Central memory CD8-positive, alpha-beta T cell (primary cell): Measurements from ENCODE around the gene RSPH9.
"Not testable (repeated sequence)": the region's sequence is repeated elsewhere in the genome, so short reads cannot be mapped to it uniquely, and the experiment has no call there.

Source experiments
- ATAC-seq: fragments of 150-1000 bp; cut with Tn5 transposase; replicated peaks from 2 replicates; pipeline ENCODE4 v1.10.0; 2022; ENCODE audit warnings: mild to moderate bottlenecking, moderate FRiP score, moderate number of reproducible peaks; ENCODE audit not compliant: poor library complexity, severe bottlenecking; ENCODE audit errors: extremely low read depth
- DNase-seq, 2 donors: peaks; one replicate each; pipeline ENCODE4 v3.0.0; 2021; ENCODE audit warnings: low spot score in 2 of 2
- H3K27ac Mint-ChIP-seq: one replicate; pipeline ENCODE4 v1.8.0; 2022; ENCODE audit warnings: low read depth, mild to moderate bottlenecking, moderate library complexity, mixed read lengths
- H3K27me3 Mint-ChIP-seq: one replicate; pipeline ENCODE4 v1.8.0; 2022; ENCODE audit warnings: mixed read lengths
- H3K36me3 Mint-ChIP-seq: one replicate; pipeline ENCODE4 v1.8.0; 2022; ENCODE audit warnings: mild to moderate bottlenecking, moderate library complexity, mixed read lengths; ENCODE audit not compliant: insufficient read depth
- H3K4me1 Mint-ChIP-seq: one replicate; pipeline ENCODE4 v1.8.0; 2022; ENCODE audit warnings: mixed read lengths
- H3K4me3 Mint-ChIP-seq: one replicate; pipeline ENCODE4 v1.8.0; 2022; ENCODE audit warnings: mild to moderate bottlenecking, moderate library complexity, mixed read lengths
- H3K9me3 Mint-ChIP-seq: one replicate; pipeline ENCODE4 v1.8.0; 2022; ENCODE audit warnings: mixed read lengths

Gene RSPH9

GRCh38 chr6:43689421-43689820 lies 44.6 kb downstream of the RSPH9 start:
- DNase-seq: no peak
- no peak for ATAC-seq
- no peak overlapping the region for H3K4me3 Mint-ChIP-seq
- H3K27me3 Mint-ChIP-seq: peaks cover 3% of the 10 kb centered on the region
- H3K27ac Mint-ChIP-seq: no peak overlapping the region
- H3K9me3 Mint-ChIP-seq: no peaks in the 10 kb centered on the region
- H3K4me1 Mint-ChIP-seq: peaks cover 25% of the 10 kb centered on the region
- H3K36me3 Mint-ChIP-seq: peaks cover 3% of the 10 kb centered on the region

- Mint-ChIP-seq H3K4me1 (no peaks in the 10 kb centered on the region), H3K9me3 (no peaks in the 10 kb centered on the region), H3K27ac (no peak overlapping the region), H3K4me3 (no peak overlapping the region), H3K27me3 (peaks cover 44% of the 10 kb centered on the region), H3K36me3 (no peaks in the 10 kb centered on the region)
- no peak for DNase-seq
- ATAC-seq: no peak
Measured at GRCh38 chr6:43695215-43695966, 50.6 kb downstream of the RSPH9 start.

GRCh38 chr6:43695967-43696291 lies 51.1 kb downstream of the RSPH9 start:
- ATAC-seq: no peak
- Mint-ChIP-seq H3K9me3 (no peaks in the 10 kb centered on the region), H3K27me3 (peaks cover 46% of the 10 kb centered on the region)

GRCh38 chr6:43697421-43697820 lies 52.6 kb downstream of the RSPH9 start:
- DNase-seq (no peak), ATAC-seq (no peak)
- H3K4me1 Mint-ChIP-seq: no peaks in the 10 kb centered on the region
- H3K4me3 Mint-ChIP-seq: no peak overlapping the region
- no peaks in the 10 kb centered on the region for H3K9me3 Mint-ChIP-seq
- peaks cover 1% of the 10 kb centered on the region for H3K36me3 Mint-ChIP-seq
- H3K27ac Mint-ChIP-seq: no peak overlapping the region
- H3K27me3 Mint-ChIP-seq: peaks cover 61% of the 10 kb centered on the region

More at GRCh38 chr6:43695967-43696291, 51.1 kb downstream of the RSPH9 start:
- no peak overlapping the region for H3K4me3 Mint-ChIP-seq
- no peaks in the 10 kb centered on the region for H3K36me3 Mint-ChIP-seq
- no peak for DNase-seq
- H3K4me1 Mint-ChIP-seq: no peaks in the 10 kb centered on the region
- no peak overlapping the region for H3K27ac Mint-ChIP-seq

- Mint-ChIP-seq H3K9me3 (no peaks in the 10 kb centered on the region), H3K4me1 (no peaks in the 10 kb centered on the region), H3K36me3 (peaks cover 2% of the 10 kb centered on the region), H3K27me3 (peaks cover 67% of the 10 kb centered on the region), H3K27ac (no peak overlapping the region), H3K4me3 (no peak overlapping the region)
- no peak for ATAC-seq
- no peak for DNase-seq
Measured at GRCh38 chr6:43698584-43699349, 53.9 kb downstream of the RSPH9 start.

GRCh38 chr6:43699564-43700186 lies 54.8 kb downstream of the RSPH9 start:
- Mint-ChIP-seq H3K36me3 (peaks cover 2% of the 10 kb centered on the region), H3K4me3 (no peak overlapping the region), H3K27ac (no peak overlapping the region), H3K9me3 (no peaks in the 10 kb centered on the region), H3K27me3 (peaks cover 65% of the 10 kb centered on the region), H3K4me1 (no peaks in the 10 kb centered on the region)
- no peak for DNase-seq
- ATAC-seq: no peak

GRCh38 chr6:43700939-43701560 lies 56.2 kb downstream of the RSPH9 start:
- DNase-seq, H3K36me3 Mint-ChIP-seq, ATAC-seq, H3K4me3 Mint-ChIP-seq, H3K4me1 Mint-ChIP-seq, H3K9me3 Mint-ChIP-seq, H3K27ac Mint-ChIP-seq: not testable (repeated sequence)
- peaks cover 69% of the 10 kb centered on the region for H3K27me3 Mint-ChIP-seq

GRCh38 chr6:43702171-43702533 lies 57.3 kb downstream of the RSPH9 start:
- DNase-seq (no peak), ATAC-seq (no peak)
- Mint-ChIP-seq H3K4me1 (peaks cover 7% of the 10 kb centered on the region), H3K27me3 (peaks cover 80% of the 10 kb centered on the region), H3K36me3 (peaks cover 2% of the 10 kb centered on the region), H3K4me3 (no peak overlapping the region), H3K9me3 (no peaks in the 10 kb centered on the region), H3K27ac (no peak overlapping the region)

- DNase-seq: no peak
- no peak overlapping the region for H3K4me3 Mint-ChIP-seq
- peaks cover 83% of the 10 kb centered on the region for H3K27me3 Mint-ChIP-seq
- peaks cover 2% of the 10 kb centered on the region for H3K36me3 Mint-ChIP-seq
- H3K4me1 Mint-ChIP-seq: peaks cover 7% of the 10 kb centered on the region
- ATAC-seq: no peak
- H3K27ac Mint-ChIP-seq: no peak overlapping the region
- H3K9me3 Mint-ChIP-seq: no peaks in the 10 kb centered on the region
Measured at GRCh38 chr6:43702534-43703440, 58.0 kb downstream of the RSPH9 start.

GRCh38 chr6:43703512-43704429 lies 58.9 kb downstream of the RSPH9 start:
- Mint-ChIP-seq H3K27ac (no peak overlapping the region), H3K9me3 (no peaks in the 10 kb centered on the region), H3K4me3 (no peak overlapping the region), H3K4me1 (peaks cover 7% of the 10 kb centered on the region), H3K36me3 (peaks cover 2% of the 10 kb centered on the region), H3K27me3 (peaks cover 77% of the 10 kb centered on the region)
- no peak for DNase-seq
- ATAC-seq: no peak

- peaks cover 5% of the 10 kb centered on the region for H3K36me3 Mint-ChIP-seq
- no peak overlapping the region for H3K27ac Mint-ChIP-seq
- DNase-seq (no peak), ATAC-seq (no peak)
- no peaks in the 10 kb centered on the region for H3K9me3 Mint-ChIP-seq
- peaks cover 76% of the 10 kb centered on the region for H3K27me3 Mint-ChIP-seq
- peaks cover 7% of the 10 kb centered on the region for H3K4me1 Mint-ChIP-seq
- no peak overlapping the region for H3K4me3 Mint-ChIP-seq
Measured at GRCh38 chr6:43705996-43706395, 61.2 kb downstream of the RSPH9 start.
